GM12878 (cell line): ENCODE data around the gene PQBP1. TPM values are rescaled to one million over a fixed set of nuclear protein-coding genes. Genes with fewer than 3 reads are reported as not detected.

Source experiments
- ASH2L ChIP-seq: fragments of 300-600, 200-600 bp; sonication (generic); IDR thresholded peaks from 2 replicates; pipeline ENCODE4 v1.6.1; 2017; ENCODE audit warnings: low read depth, mild to moderate bottlenecking, borderline replicate concordance
- CHD1 ChIP-seq: IDR thresholded peaks from 2 replicates; pipeline ENCODE4 v1.6.1; 2012; ENCODE audit warnings: low read depth, low read length, improper control_type of control experiment
- CTCF ChIP-seq, 3 experiments: IDR thresholded peaks in 2 of 3; conservative IDR thresholded peaks in 1 of 3; 2 replicates each; pipeline ENCODE4 v1.5.1; 2011; ENCODE audit warnings: low read depth in 3 of 3, low read length in 3 of 3, mild to moderate bottlenecking in 3 of 3, control low read depth in 2 of 3, moderate library complexity in 2 of 3, inconsistent platforms in 1 of 3, mixed read lengths in 1 of 3; ENCODE audit not compliant: control insufficient read depth in 2 of 3, insufficient read depth in 1 of 3; ENCODE audit errors: extremely low read depth in 1 of 3
- EED ChIP-seq: sonication (generic); IDR thresholded peaks from 2 replicates; pipeline ENCODE4 v1.6.1; 2016; ENCODE audit warnings: antibody characterized with exemption, low read depth
- ELK1 ChIP-seq: IDR thresholded peaks from 2 replicates; pipeline ENCODE4 v1.6.1; 2012; ENCODE audit warnings: low read depth, low read length, improper control_type of control experiment
- ETV6 ChIP-seq, 2 experiments: fragments of 450-650 bp in 1 of 2; IDR thresholded peaks in 1 of 2; conservative IDR thresholded peaks in 1 of 2; 2 replicates each; pipeline ENCODE4 v1.6.1; 2014; ENCODE audit warnings: antibody characterized with exemption in 1 of 2, borderline replicate concordance in 1 of 2, low read depth in 1 of 2, mild to moderate bottlenecking in 1 of 2, moderate library complexity in 1 of 2
- MTA2 ChIP-seq: fragments of 450-650 bp; IDR thresholded peaks from 2 replicates; pipeline ENCODE4 v1.6.1; 2016; ENCODE audit warnings: low read depth, mild to moderate bottlenecking, moderate library complexity
- NFYA ChIP-seq: IDR thresholded peaks from 2 replicates; pipeline ENCODE4 v1.6.1; 2011; ENCODE audit warnings: low read depth, mild to moderate bottlenecking, low read length, improper control_type of control experiment, borderline replicate concordance
- NR2F1 ChIP-seq: fragments of 450-650 bp; conservative IDR thresholded peaks from 2 replicates; pipeline ENCODE4 v1.6.1; 2017; ENCODE audit warnings: mild to moderate bottlenecking
- NRF1 ChIP-seq: conservative IDR thresholded peaks from 2 replicates; pipeline ENCODE4 v1.6.1; 2011; ENCODE audit warnings: mild to moderate bottlenecking, low read depth, low read length, improper control_type of control experiment
- SRF ChIP-seq, 2 experiments: IDR thresholded peaks; 2 replicates each; pipeline ENCODE4 v1.6.1; 2011; ENCODE audit warnings: low read depth in 2 of 2, low read length in 2 of 2, mild to moderate bottlenecking in 1 of 2, moderate library complexity in 1 of 2
- SUZ12 ChIP-seq: fragments of 200-600 bp; sonication (generic); IDR thresholded peaks from one replicate; pipeline ENCODE4 v1.6.1; 2018; ENCODE audit warnings: antibody characterized with exemption, mild to moderate bottlenecking; ENCODE audit not compliant: unreplicated experiment
- TARDBP ChIP-seq: IDR thresholded peaks from 2 replicates; pipeline ENCODE4 v1.6.1; 2016; ENCODE audit warnings: borderline replicate concordance
- USF2 ChIP-seq: IDR thresholded peaks from 2 replicates; pipeline ENCODE4 v1.6.1; 2011; ENCODE audit warnings: low read depth, low read length, improper control_type of control experiment, borderline replicate concordance
- ZBED1 ChIP-seq: IDR thresholded peaks from 2 replicates; pipeline ENCODE4 v1.6.1; 2016; ENCODE audit warnings: borderline replicate concordance
- ZSCAN29 ChIP-seq: fragments of 450-650 bp; IDR thresholded peaks from 2 replicates; pipeline ENCODE4 v1.6.1; 2017; ENCODE audit warnings: mild to moderate bottlenecking, moderate library complexity
- polyA plus RNA-seq, 11 experiments: library from polyadenylated mRNA; depleted of rRNA in 4 of 11; unstranded in 6 of 11; stranded (reverse) in 5 of 11; fragments of >200 nt; fragmentation: Nextera tagmentation in 4 of 11; fragmentation: Illumina TruSeq in 1 of 11; extraction: Ambion mirVana in 4 of 11; extraction: Trizol in 1 of 11; gene quantifications; 1 replicate in 1 of 11; 2 replicates in 10 of 11; pipeline versions ENCODE4 v1.2.1 to v1.2.3, GENCODE V29; 2011 to 2016; ENCODE audit warnings: inconsistent platforms in 2 of 11, missing spikeins in 2 of 11, low read depth in 1 of 11
- total RNA-seq, 4 experiments: library from RNA; depleted of rRNA in 3 of 4; stranded (reverse); fragments of >200 nt in 3 of 4; fragmentation: Illumina TruSeq in 1 of 4; extraction: Trizol in 1 of 4; gene quantifications; 2 replicates each; pipeline versions ENCODE4 v1.2.1 to v1.2.3, GENCODE V29; 2013 to 2021
- TF ChIP-seq, protein P1 (sequence below): fragments of 450-650 bp; formaldehyde crosslinking; IDR thresholded peaks from 2 replicates; pipeline ENCODE4 v1.4.0; 2020; ENCODE audit warnings: mild to moderate bottlenecking, moderate library complexity
- TF ChIP-seq, protein P2 (sequence below): IDR thresholded peaks from 2 replicates; pipeline ENCODE4 v1.6.1; 2012; ENCODE audit warnings: mild to moderate bottlenecking, low read depth, low read length

PQBP1 gene
- total and polyA plus RNA-seq, 10 of the 15 experiments (the other 5 are each of a cell fraction or from before 2014, with no cell fraction given): 12.5 to 74.8 (median 68.5) TPM

DNA sequence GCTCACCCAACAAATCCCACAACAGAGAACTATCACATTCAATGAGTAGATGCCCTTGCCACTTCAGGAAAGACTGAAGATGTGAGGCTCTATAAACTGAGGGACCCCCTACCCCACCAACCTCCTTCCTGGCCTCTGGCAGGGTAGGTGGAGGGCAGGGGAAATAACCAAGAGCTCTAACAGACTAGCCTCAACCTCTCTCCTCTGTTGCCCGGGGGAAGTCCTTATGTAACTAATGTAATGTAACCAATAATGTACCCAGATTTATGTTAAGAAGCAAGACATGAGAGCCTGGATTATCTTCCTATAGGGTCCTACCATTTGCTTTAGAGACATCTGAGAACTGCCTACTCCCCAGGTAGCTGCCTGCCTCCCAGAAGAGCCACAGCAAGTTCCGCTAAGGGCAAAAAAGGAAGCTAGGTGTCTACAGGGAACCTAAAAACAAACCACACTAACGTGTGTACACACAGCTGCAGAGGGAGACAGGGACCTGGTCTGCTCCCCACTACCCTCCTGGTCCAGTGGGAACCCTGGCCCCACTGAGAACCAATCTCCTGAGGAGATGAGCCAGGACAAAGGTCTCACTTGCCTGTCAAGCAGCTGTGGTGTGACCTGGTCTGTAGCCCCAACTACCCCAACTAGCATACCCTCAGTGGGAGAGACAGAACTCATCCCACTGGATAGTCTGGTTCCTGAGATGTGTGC is 41.9 kb downstream of the PQBP1 start (continued):
- TF ChIP-seq CTCF (IDR thresholded peaks at IDR 0.05 in 2 of 3, conservative IDR thresholded peaks at IDR 0.05 in 1 of 3; ENCODE audit: control insufficient read depth in 2 of 3, extremely low read depth in 1 of 3, insufficient read depth in 1 of 3, low read depth in 3 of 3, low read length in 3 of 3) (no peak), MTA2 (peak; percentile 33; the same call in 1 of the 2 replicates), NR2F1 (no peak), NRF1 (no peak), EED (0 out of 2 replicates have a peak, but pooled peaks have one; percentile 30), SRF (IDR thresholded peaks at IDR 0.05; ENCODE audit: low read depth in 2 of 2, low read length in 2 of 2) (peak in 1 of 2 experiments; percentile 65; a peak in 1 of 4 replicates), ELK1 (no peak), NFYA (no peak), ETV6 (conservative IDR thresholded peaks at IDR 0.05 in 1 of 2, IDR thresholded peaks at IDR 0.05 in 1 of 2; ENCODE audit: borderline replicate concordance in 1 of 2, low read depth in 1 of 2) (no peak), ZBED1 (no peak), SUZ12 (no peak), USF2 (no peak), ASH2L (no peak), ZSCAN29 (no peak), CHD1 (no peak), TARDBP (no peak)
- TF ChIP-seq, protein P1, sequence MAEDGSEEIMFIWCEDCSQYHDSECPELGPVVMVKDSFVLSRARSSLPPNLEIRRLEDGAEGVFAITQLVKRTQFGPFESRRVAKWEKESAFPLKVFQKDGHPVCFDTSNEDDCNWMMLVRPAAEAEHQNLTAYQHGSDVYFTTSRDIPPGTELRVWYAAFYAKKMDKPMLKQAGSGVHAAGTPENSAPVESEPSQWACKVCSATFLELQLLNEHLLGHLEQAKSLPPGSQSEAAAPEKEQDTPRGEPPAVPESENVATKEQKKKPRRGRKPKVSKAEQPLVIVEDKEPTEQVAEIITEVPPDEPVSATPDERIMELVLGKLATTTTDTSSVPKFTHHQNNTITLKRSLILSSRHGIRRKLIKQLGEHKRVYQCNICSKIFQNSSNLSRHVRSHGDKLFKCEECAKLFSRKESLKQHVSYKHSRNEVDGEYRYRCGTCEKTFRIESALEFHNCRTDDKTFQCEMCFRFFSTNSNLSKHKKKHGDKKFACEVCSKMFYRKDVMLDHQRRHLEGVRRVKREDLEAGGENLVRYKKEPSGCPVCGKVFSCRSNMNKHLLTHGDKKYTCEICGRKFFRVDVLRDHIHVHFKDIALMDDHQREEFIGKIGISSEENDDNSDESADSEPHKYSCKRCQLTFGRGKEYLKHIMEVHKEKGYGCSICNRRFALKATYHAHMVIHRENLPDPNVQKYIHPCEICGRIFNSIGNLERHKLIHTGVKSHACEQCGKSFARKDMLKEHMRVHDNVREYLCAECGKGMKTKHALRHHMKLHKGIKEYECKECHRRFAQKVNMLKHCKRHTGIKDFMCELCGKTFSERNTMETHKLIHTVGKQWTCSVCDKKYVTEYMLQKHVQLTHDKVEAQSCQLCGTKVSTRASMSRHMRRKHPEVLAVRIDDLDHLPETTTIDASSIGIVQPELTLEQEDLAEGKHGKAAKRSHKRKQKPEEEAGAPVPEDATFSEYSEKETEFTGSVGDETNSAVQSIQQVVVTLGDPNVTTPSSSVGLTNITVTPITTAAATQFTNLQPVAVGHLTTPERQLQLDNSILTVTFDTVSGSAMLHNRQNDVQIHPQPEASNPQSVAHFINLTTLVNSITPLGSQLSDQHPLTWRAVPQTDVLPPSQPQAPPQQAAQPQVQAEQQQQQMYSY: no peak
- TF ChIP-seq, protein P2, sequence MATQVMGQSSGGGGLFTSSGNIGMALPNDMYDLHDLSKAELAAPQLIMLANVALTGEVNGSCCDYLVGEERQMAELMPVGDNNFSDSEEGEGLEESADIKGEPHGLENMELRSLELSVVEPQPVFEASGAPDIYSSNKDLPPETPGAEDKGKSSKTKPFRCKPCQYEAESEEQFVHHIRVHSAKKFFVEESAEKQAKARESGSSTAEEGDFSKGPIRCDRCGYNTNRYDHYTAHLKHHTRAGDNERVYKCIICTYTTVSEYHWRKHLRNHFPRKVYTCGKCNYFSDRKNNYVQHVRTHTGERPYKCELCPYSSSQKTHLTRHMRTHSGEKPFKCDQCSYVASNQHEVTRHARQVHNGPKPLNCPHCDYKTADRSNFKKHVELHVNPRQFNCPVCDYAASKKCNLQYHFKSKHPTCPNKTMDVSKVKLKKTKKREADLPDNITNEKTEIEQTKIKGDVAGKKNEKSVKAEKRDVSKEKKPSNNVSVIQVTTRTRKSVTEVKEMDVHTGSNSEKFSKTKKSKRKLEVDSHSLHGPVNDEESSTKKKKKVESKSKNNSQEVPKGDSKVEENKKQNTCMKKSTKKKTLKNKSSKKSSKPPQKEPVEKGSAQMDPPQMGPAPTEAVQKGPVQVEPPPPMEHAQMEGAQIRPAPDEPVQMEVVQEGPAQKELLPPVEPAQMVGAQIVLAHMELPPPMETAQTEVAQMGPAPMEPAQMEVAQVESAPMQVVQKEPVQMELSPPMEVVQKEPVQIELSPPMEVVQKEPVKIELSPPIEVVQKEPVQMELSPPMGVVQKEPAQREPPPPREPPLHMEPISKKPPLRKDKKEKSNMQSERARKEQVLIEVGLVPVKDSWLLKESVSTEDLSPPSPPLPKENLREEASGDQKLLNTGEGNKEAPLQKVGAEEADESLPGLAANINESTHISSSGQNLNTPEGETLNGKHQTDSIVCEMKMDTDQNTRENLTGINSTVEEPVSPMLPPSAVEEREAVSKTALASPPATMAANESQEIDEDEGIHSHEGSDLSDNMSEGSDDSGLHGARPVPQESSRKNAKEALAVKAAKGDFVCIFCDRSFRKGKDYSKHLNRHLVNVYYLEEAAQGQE: no peak
